ENCODE data around the gene SLC39A13. TPM values are rescaled to one million over a fixed set of nuclear protein-coding genes. Genes with fewer than 3 reads are reported as not detected.

Gene SLC39A13
- total RNA-seq, 2 experiments from 2014 or later = 22.4 to 28.1 TPM

GRCh38 chr11:47460571-47461235 is 52.3 kb downstream of the SLC39A13 start:
- Mint-ChIP-seq H3K36me3 (ENCODE audit: low read depth) (peaks cover 7% of the 10 kb centered on the region), H3K27me3 (no peaks in the 10 kb centered on the region), H3K9me3 (no peaks in the 10 kb centered on the region), H3K4me1 (no peaks in the 10 kb centered on the region), H3K27ac (peak overlapping the region; percentile 60), H3K4me3 (no peak overlapping the region)
- ChIA-PET CTCF (no interaction called here), POLR2A (no interaction called here)
- no peak for DNase-seq

- no peak overlapping the region for H3K27ac Mint-ChIP-seq
These were observed 53.5 kb downstream of the SLC39A13 start for GRCh38 chr11:47461876-47462275.

DNA sequence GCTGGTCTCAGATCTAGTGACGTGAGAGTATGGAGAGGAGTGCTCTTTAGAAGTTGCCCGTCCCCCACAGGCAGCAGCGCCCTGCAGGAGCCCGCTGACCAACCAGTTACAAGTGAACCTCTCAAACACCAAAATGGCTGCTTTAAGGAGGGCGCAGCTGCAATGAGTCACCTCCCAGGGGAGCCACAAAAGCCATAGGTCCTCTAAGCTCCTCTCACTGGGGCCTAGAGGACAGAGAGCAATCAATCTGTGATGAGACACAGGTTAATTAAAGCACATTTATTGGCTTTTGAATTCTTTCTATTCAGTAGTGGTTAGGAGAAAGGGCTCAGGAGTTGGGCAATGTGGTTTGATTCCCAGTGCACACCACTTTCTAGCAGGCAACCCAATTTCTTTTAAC is 56.1 kb downstream of the SLC39A13 start:
- Mint-ChIP-seq H3K9me3 (no peaks in the 10 kb centered on the region), H3K27me3 (no peaks in the 10 kb centered on the region), H3K36me3 (ENCODE audit: low read depth) (peaks cover 27% of the 10 kb centered on the region), H3K4me1 (peaks cover 5% of the 10 kb centered on the region), H3K4me3 (no peak overlapping the region), H3K27ac (no peak overlapping the region)
- ChIA-PET POLR2A (no interaction called here), CTCF (interaction anchor here (2.3 kb wide), 1 partner anchor 11 kb away, joined by 10 read pairs; no protein-coding TSS in a partner anchor)
- no peak for DNase-seq

More at GRCh38 chr11:47461876-47462275, 53.5 kb downstream of the SLC39A13 start:
- H3K36me3 Mint-ChIP-seq (ENCODE audit: low read depth) = peaks cover 7% of the 10 kb centered on the region
- no peaks in the 10 kb centered on the region for H3K9me3 Mint-ChIP-seq
- H3K4me3 Mint-ChIP-seq = no peak overlapping the region
- no peak for DNase-seq
- ChIA-PET CTCF (interaction anchor here (1.1 kb wide), 1 partner anchor 8 kb away, joined by 4 read pairs; no protein-coding TSS in a partner anchor), POLR2A (no interaction called here)
- H3K4me1 Mint-ChIP-seq = no peaks in the 10 kb centered on the region
- H3K27me3 Mint-ChIP-seq = no peaks in the 10 kb centered on the region

Small RNAs within 50 kb of the gene (microRNA-seq; reads per million reads assigned to microRNA genes)
- gene MIR4487 (ENCODE audit: borderline microRNAs expressed, borderline replicate concordance) = not detected

Other genes starting within 250 kb of the SLC39A13 start
- 100 to 1,000 TPM in 1 of 2 experiments, 10 to 100 TPM in 1; 88.1 to 103 TPM for gene ARFGAP2, start 231.7 kb upstream of the SLC39A13 start, total RNA-seq
- 1 to 10 TPM; 1.8 to 2.2 TPM for gene PACSIN3, start 222.2 kb upstream of the SLC39A13 start, total RNA-seq
- gene DDB2, start 193.6 kb upstream of the SLC39A13 start, total RNA-seq = 100 to 1,000 TPM; 156 to 166 TPM
- gene ACP2, start 159.8 kb upstream of the SLC39A13 start, total RNA-seq = 10 to 100 TPM; 28.0 to 31.7 TPM
- gene NR1H3, start 150.6 kb upstream of the SLC39A13 start, total RNA-seq = 10 to 100 TPM in 1 of 2 experiments, 1 to 10 TPM in 1; 8.4 to 10.0 TPM
- 10 to 100 TPM; 93.3 to 95.1 TPM for gene MADD, start 138.5 kb upstream of the SLC39A13 start, total RNA-seq
- gene MYBPC3, start 55.9 kb upstream of the SLC39A13 start, total RNA-seq = not detected
- not detected for gene SPI1, start 30.0 kb upstream of the SLC39A13 start, total RNA-seq
- gene PSMC3, start 17.8 kb downstream of the SLC39A13 start, total RNA-seq = 100 to 1,000 TPM; 153 to 162 TPM
- under 1 TPM; 0.48 to 0.50 TPM for gene RAPSN, start 40.5 kb downstream of the SLC39A13 start, total RNA-seq
- 100 to 1,000 TPM; 102 to 105 TPM for gene CELF1, start 144.5 kb downstream of the SLC39A13 start, total RNA-seq
- gene PTPMT1, start 157.0 kb downstream of the SLC39A13 start, total RNA-seq = 10 to 100 TPM; 34.2 to 40.5 TPM
- gene KBTBD4, start 170.4 kb downstream of the SLC39A13 start, total RNA-seq = 10 to 100 TPM; 17.2 to 20.3 TPM
- gene NDUFS3, start 170.5 kb downstream of the SLC39A13 start, total RNA-seq = 100 to 1,000 TPM; 105 to 110 TPM
- gene FAM180B, start 178.1 kb downstream of the SLC39A13 start, total RNA-seq = under 1 TPM in 1 of 2 experiments, not detected in 1; 0.25 TPM
- gene C1QTNF4, start 185.8 kb downstream of the SLC39A13 start, total RNA-seq = under 1 TPM in 1 of 2 experiments, not detected in 1; 0.22 TPM
- gene MTCH2, start 234.0 kb downstream of the SLC39A13 start, total RNA-seq = 10 to 100 TPM; 76.6 to 89.4 TPM

Data from activated CD4-positive, alpha-beta T cell treated with anti-CD3 and anti-CD28 coated beads, Interleukin-2, amount 10 ng/mL, durations not matched to agents 7 days and 5 days (primary cell).